HG03135 (cell line): ENCODE data around the gene RAF1.

Source experiments
- ATAC-seq: cut with Tn5 transposase; IDR thresholded peaks from one replicate; pipeline ENCODE4 v1.9.1; 2021; ENCODE audit warnings: mild to moderate bottlenecking, moderate library complexity; ENCODE audit not compliant: unreplicated experiment

Gene RAF1

GRCh38 chr3:12593473-12593872 is 70.4 kb downstream of the RAF1 start:
- ATAC-seq = no peak

GRCh38 chr3:12591997-12592715 is 71.8 kb downstream of the RAF1 start:
- no peak for ATAC-seq

- no peak for ATAC-seq
Measured at GRCh38 chr3:12591456-12591855, 72.5 kb downstream of the RAF1 start.

- no peak for ATAC-seq
Measured at GRCh38 chr3:12590096-12590495, 73.8 kb downstream of the RAF1 start.

- ATAC-seq = no peak
Measured at GRCh38 chr3:12588039-12589009, 75.6 kb downstream of the RAF1 start.

- no peak for ATAC-seq
Measured at GRCh38 chr3:12586403-12586802, 77.5 kb downstream of the RAF1 start.

- no peak for ATAC-seq
Measured at GRCh38 chr3:12585970-12586369, 77.9 kb downstream of the RAF1 start.

- ATAC-seq = no peak
Measured at GRCh38 chr3:12585181-12585580, 78.7 kb downstream of the RAF1 start.

- no peak for ATAC-seq
Measured at GRCh38 chr3:12584083-12584482, 79.8 kb downstream of the RAF1 start.

- no peak for ATAC-seq
Measured at GRCh38 chr3:12583280-12583679, 80.6 kb downstream of the RAF1 start.

- ATAC-seq = no peak
Measured at GRCh38 chr3:12582730-12583129, 81.2 kb downstream of the RAF1 start.

GRCh38 chr3:12579905-12580304 is 84.0 kb downstream of the RAF1 start:
- ATAC-seq = no peak

GRCh38 chr3:12579456-12579855 is 84.5 kb downstream of the RAF1 start:
- no peak for ATAC-seq

GRCh38 chr3:12578742-12579141 is 85.2 kb downstream of the RAF1 start:
- no peak for ATAC-seq

GRCh38 chr3:12577379-12577778 is 86.5 kb downstream of the RAF1 start:
- no peak for ATAC-seq

GRCh38 chr3:12574661-12575060 is 89.3 kb downstream of the RAF1 start:
- ATAC-seq = no peak

- ATAC-seq = no peak
Measured at GRCh38 chr3:12574131-12574530, 89.8 kb downstream of the RAF1 start.

GRCh38 chr3:12571986-12572385 is 91.9 kb downstream of the RAF1 start:
- no peak for ATAC-seq

GRCh38 chr3:12569836-12570235 is 94.1 kb downstream of the RAF1 start:
- no peak for ATAC-seq

- no peak for ATAC-seq
Measured at GRCh38 chr3:12568747-12569146, 95.2 kb downstream of the RAF1 start.

GRCh38 chr3:12566976-12567375 is 96.9 kb downstream of the RAF1 start:
- ATAC-seq = no peak

- no peak for ATAC-seq
Measured at GRCh38 chr3:12562451-12562850, 101.5 kb downstream of the RAF1 start.
